ENCODE measurements around the gene RAB9A.
"Not testable (repeated sequence)": the region's sequence is repeated elsewhere in the genome, so short reads cannot be mapped to it uniquely, and the experiment has no call there.

Gene RAB9A

GRCh38 chrX:13664020-13664419 is 24.9 kb upstream of the RAB9A start:
- no peak overlapping the region for H3K4me3 ChIP-seq (ENCODE audit: low read depth, low read length)
- H3K27ac ChIP-seq: no peak overlapping the region
- no peaks in the 10 kb centered on the region for H3K36me3 ChIP-seq (replicated peaks)
- DNase-seq: no peak
- in situ Hi-C loops (cut with HindIII; ENCODE audit: low pct_ligation_motif_present, low sequenced_read_pairs): no loop called here
- H3K27me3 ChIP-seq (replicated peaks): no peaks in the 10 kb centered on the region
- TF ChIP-seq CTCF (IDR thresholded peaks at IDR 0.05; ENCODE audit: low read depth, low read length, missing control alignments): no peak

- Histone ChIP-seq H3K36me3 (replicated peaks) (no peaks in the 10 kb centered on the region), H3K27ac (no peak overlapping the region), H3K27me3 (replicated peaks) (no peaks in the 10 kb centered on the region), H3K4me3 (ENCODE audit: low read depth, low read length) (no peak overlapping the region)
- in situ Hi-C loops (cut with HindIII; ENCODE audit: low pct_ligation_motif_present, low sequenced_read_pairs): no loop called here
- DNase-seq: no peak
- TF ChIP-seq CTCF (IDR thresholded peaks at IDR 0.05; ENCODE audit: low read depth, low read length, missing control alignments): no peak
Observed at GRCh38 chrX:13666836-13667235, 22.1 kb upstream of the RAB9A start.

- no peak for TF ChIP-seq CTCF (IDR thresholded peaks at IDR 0.05; ENCODE audit: low read depth, low read length, missing control alignments)
- no peaks in the 10 kb centered on the region for H3K27me3 ChIP-seq (replicated peaks)
- DNase-seq: no peak
- no peak overlapping the region for H3K4me3 ChIP-seq (ENCODE audit: low read depth, low read length)
- no peaks in the 10 kb centered on the region for H3K36me3 ChIP-seq (replicated peaks)
- no peak overlapping the region for H3K27ac ChIP-seq
- in situ Hi-C loops (cut with HindIII; ENCODE audit: low pct_ligation_motif_present, low sequenced_read_pairs): no loop called here
Observed at GRCh38 chrX:13667919-13668318, 21.0 kb upstream of the RAB9A start.

DNA sequence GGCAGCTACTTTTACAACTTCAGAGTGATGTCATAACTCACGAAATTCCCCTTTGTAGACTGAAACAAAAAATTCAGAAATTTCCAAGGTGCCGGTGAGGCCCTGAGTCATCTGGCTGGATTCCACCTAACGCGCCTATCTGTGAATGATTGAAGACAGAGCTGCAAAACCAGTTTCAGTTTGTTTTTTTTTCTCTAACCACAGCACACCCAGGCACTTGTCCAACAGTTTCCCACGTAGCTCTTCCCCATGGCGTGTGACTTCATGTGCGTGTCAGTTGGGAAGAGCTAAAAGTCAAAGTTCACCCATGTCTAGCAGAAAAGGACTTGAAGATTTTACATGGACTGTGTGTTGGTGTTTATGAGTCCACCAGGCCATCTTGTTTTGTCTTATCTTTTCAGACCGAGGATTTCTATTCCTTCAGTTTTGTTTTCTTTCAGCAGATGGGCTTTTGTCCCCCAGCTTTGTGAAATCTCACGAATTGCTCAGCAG is 19.6 kb upstream of the RAB9A start:
- DNase-seq: peak; percentile 90
- no peak overlapping the region for H3K4me3 ChIP-seq (ENCODE audit: low read depth, low read length)
- no peak for TF ChIP-seq CTCF (IDR thresholded peaks at IDR 0.05; ENCODE audit: low read depth, low read length, missing control alignments)
- in situ Hi-C loops (cut with HindIII; ENCODE audit: low pct_ligation_motif_present, low sequenced_read_pairs): no loop called here
- peak overlapping the region; percentile 68 for H3K27ac ChIP-seq
- no peaks in the 10 kb centered on the region for H3K36me3 ChIP-seq (replicated peaks)
- H3K27me3 ChIP-seq (replicated peaks): no peaks in the 10 kb centered on the region

DNA sequence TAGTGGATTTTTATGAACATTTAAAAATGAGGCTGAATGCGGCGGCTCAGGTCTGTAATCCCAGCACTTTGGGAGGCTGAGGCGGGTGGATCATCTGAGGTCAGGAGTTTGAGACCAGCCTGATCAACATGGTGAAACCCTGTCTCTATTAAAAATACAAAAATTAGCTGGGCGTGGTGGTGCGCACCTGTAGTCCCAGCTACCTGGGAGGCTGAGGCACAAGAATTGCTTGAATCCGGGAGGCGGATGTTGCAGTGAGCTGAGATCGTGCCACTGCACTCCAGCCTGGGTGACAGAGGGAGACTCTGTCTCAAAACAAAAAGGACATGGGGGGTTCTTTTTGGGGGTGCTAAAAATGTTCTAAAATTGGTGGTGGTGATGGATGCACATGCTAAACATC is 19.2 kb upstream of the RAB9A start:
- H3K36me3 ChIP-seq (replicated peaks); in situ Hi-C loops (cut with HindIII; ENCODE audit: low pct_ligation_motif_present, low sequenced_read_pairs); H3K27me3 ChIP-seq (replicated peaks); DNase-seq; H3K4me3 ChIP-seq (ENCODE audit: low read depth, low read length): not testable (repeated sequence)
- peak overlapping the region; percentile 68 for H3K27ac ChIP-seq

DNA sequence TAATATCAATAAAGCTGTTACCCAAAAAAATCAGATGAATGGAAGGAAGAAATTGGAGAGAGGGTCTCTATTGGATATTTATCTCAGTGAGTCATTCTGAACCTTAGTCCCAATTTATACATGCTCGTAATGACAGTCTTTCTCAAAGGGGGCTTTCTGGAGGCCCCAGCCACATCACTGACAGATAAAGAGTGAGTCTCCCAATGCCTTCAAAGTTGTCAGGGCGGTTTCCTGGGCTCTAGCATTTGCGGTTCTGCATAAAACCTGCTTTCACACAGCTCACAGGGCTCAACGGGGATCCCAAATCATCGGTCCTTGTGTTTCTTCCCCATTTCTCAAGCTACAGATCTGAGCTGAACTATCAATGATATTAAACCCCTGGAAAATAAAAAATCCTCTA is 18.7 kb upstream of the RAB9A start:
- Histone ChIP-seq H3K4me3 (ENCODE audit: low read depth, low read length) (no peak overlapping the region), H3K27me3 (replicated peaks) (no peaks in the 10 kb centered on the region), H3K27ac (no peak overlapping the region), H3K36me3 (replicated peaks) (no peaks in the 10 kb centered on the region)
- in situ Hi-C loops (cut with HindIII; ENCODE audit: low pct_ligation_motif_present, low sequenced_read_pairs): no loop called here
- no peak for TF ChIP-seq CTCF (IDR thresholded peaks at IDR 0.05; ENCODE audit: low read depth, low read length, missing control alignments)
- DNase-seq: no peak

Data from brain microvascular endothelial cell (primary cell).